Heart right ventricle (tissue), 16 donors: Measurements from ENCODE around the gene KRTAP10-2. TPM values are rescaled to one million over a fixed set of nuclear protein-coding genes. Genes with fewer than 3 reads are reported as not detected.
A peak's percentile ranks its signal among the peaks of the same experiment; 100 is the strongest.
"Not testable (repeated sequence)": the region's sequence is repeated elsewhere in the genome, so short reads cannot be mapped to it uniquely, and the experiment has no call there.

Experiments used
- ATAC-seq, 8 donors: fragments of 200-7000 bp; cut with Tn5 transposase; one replicate each; pipeline ENCODE4 v1.9.1; 2020; ENCODE audit warnings: mild to moderate bottlenecking in 8 of 8, moderate library complexity in 8 of 8, moderate number of reproducible peaks in 1 of 8
- DNase-seq, 2 donors: peaks; one replicate each; pipeline ENCODE4 v3.0.0-alpha.2; 2020
- H3K27ac ChIP-seq, 10 donors: fragments of 200-600 bp; sonication (generic) in 2 of 10; one replicate each; pipeline versions ENCODE4 v1.5.0 to v1.8.0; 2020 to 2022; ENCODE audit warnings: mild to moderate bottlenecking in 3 of 10
- H3K27me3 ChIP-seq, 7 donors: fragments of 200-600 bp; one replicate each; pipeline ENCODE4 v1.8.0; 2021 to 2022; ENCODE audit warnings: mild to moderate bottlenecking in 2 of 7
- H3K36me3 ChIP-seq, 9 donors: fragments of 200-600 bp; sonication (generic) in 1 of 9; one replicate each; pipeline versions ENCODE4 v1.5.0 to v1.8.0; 2020 to 2022; ENCODE audit warnings: mild to moderate bottlenecking in 2 of 9
- H3K4me1 ChIP-seq, 9 donors: fragments of 200-600 bp; sonication (generic) in 1 of 9; one replicate each; pipeline versions ENCODE4 v1.5.0 to v1.8.0; 2020 to 2022; ENCODE audit warnings: mild to moderate bottlenecking in 4 of 9
- H3K4me3 ChIP-seq, 10 donors: fragments of 200-600 bp; sonication (generic) in 2 of 10; one replicate each; pipeline versions ENCODE4 v1.5.0 to v1.8.0; 2020 to 2022; ENCODE audit warnings: mild to moderate bottlenecking in 7 of 10, moderate library complexity in 2 of 10
- H3K9me3 ChIP-seq, 11 donors: fragments of 200-600 bp in 10 of 11; sonication (generic) in 2 of 11; one replicate each; pipeline versions ENCODE4 v1.5.0 to v1.8.0; 2013 to 2022; ENCODE audit warnings: mild to moderate bottlenecking in 2 of 11, control low read depth in 1 of 11, moderate library complexity in 1 of 11
- CTCF ChIP-seq, 9 donors: fragments of 200-600 bp; sonication (generic) in 2 of 9; IDR thresholded peaks; one replicate each; pipeline versions ENCODE4 v1.5.0 to v1.8.0; 2021 to 2022; ENCODE audit warnings: antibody characterized with exemption in 9 of 9, mild to moderate bottlenecking in 5 of 9, moderate library complexity in 1 of 9
- WGBS, 2 donors: extraction: QIAGEN DNeasy Blood & Tissue Kit; methylation state at CpG; one replicate each; pipeline ENCODE4 v1.1.7; 2013; ENCODE audit warnings: inconsistent platforms in 1 of 2; 5-methylcytosine and 5-hydroxymethylcytosine counted together
- intact Hi-C, 10 donors: fragments of 100-400 bp; cut with DNase I; formaldehyde crosslinking; loops; one replicate each; pipeline versions ENCODE4 v1.11.1 to v1.14.2; 2022
- polyA plus RNA-seq, 2 donors: library from polyadenylated mRNA; stranded (reverse); fragments of 200-250 nt; gene quantifications; one replicate each; pipeline ENCODE4 v1.2.3, GENCODE V29; 2013
- total RNA-seq, 10 donors: library from RNA; stranded (reverse); fragmentation: NEBNext Ultra II Directional in 3 of 10; extraction: Animal tissue kit (Norgen Biotek cat#: 25700) in 3 of 10; gene quantifications; one replicate each; pipeline versions ENCODE4 v1.2.1 to v1.2.4, GENCODE V29; 2021 to 2023
- donor health status: Arrhythmogenic right ventricular cardiomyopathy.
- donor health status: ischemic (EF 13 %, LVEDD 7.1; RV severe dilation, severe dysfunction).
- donor health status: healthy with polysubstance abuse.
- donor health status: DM: no; HTN: yes; CAD: no.
- donor health status: DM: no; HTN: no; CAD: no.
- donor health status: ischemic (EF 25% LVEDD 6.9; RV normal size, moderate dysfunction).
- donor health status: ischemic (EF 25% LVEDD 5.7; RV mildly dilated, moderate dysfunction).
- donor health status: healthy.
- donor health status: DM: yes; HTN: yes; CAD: no.
- donor health status: Ischemic cardiomyopathy.
- donor health status: ischemic (EF 35%, LVEDD 5.7; RV mildly dilated, moderate dysfunction).
- donor health status: nonischemic (EF 11% LVEDD 7.7; RV severe dilation, severe dysfunction).
- donor health status: DM: yes; HTN: yes; CAD: no.
- donor health status: PGD.
- donor health status: ischemic (EF 29% LVEDD 5.4; RV normal size, mild dysfunction).
- donor health status: nonischemic (EF 23%, LVEDD 6.1; RV moderate dilation, normal function).

KRTAP10-2 gene
- total and polyA plus RNA-seq, 12 donors = not detected

- no peak for TF ChIP-seq CTCF (IDR thresholded peaks at IDR 0.05)
- 85 to 86% methylated on average over 20 of the region's 20 CpGs for WGBS, 2 donors
Measured at GRCh38 chr21:44575307-44576024, 24.2 kb upstream of the KRTAP10-2 start.

GRCh38 chr21:44574457-44575306, 23.4 kb upstream of the KRTAP10-2 start:
- WGBS, 2 donors = 41% methylated on average over 21 of the region's 21 CpGs

More at GRCh38 chr21:44575307-44576024, 24.2 kb upstream of the KRTAP10-2 start:
- Histone ChIP-seq H3K4me3 (no peak overlapping the region), H3K27me3 (peaks cover 0 to 33% (median 0%) of the 10 kb centered on the region in 7 donors), H3K9me3 (peaks cover 0 to 34% (median 14%) of the 10 kb centered on the region in 11 donors), H3K27ac (no peak overlapping the region), H3K4me1 (no peaks in the 10 kb centered on the region), H3K36me3 (no peaks in the 10 kb centered on the region)
- ATAC-seq (no peak), DNase-seq (no peak)
- intact Hi-C loops = no loop called here

DNA sequence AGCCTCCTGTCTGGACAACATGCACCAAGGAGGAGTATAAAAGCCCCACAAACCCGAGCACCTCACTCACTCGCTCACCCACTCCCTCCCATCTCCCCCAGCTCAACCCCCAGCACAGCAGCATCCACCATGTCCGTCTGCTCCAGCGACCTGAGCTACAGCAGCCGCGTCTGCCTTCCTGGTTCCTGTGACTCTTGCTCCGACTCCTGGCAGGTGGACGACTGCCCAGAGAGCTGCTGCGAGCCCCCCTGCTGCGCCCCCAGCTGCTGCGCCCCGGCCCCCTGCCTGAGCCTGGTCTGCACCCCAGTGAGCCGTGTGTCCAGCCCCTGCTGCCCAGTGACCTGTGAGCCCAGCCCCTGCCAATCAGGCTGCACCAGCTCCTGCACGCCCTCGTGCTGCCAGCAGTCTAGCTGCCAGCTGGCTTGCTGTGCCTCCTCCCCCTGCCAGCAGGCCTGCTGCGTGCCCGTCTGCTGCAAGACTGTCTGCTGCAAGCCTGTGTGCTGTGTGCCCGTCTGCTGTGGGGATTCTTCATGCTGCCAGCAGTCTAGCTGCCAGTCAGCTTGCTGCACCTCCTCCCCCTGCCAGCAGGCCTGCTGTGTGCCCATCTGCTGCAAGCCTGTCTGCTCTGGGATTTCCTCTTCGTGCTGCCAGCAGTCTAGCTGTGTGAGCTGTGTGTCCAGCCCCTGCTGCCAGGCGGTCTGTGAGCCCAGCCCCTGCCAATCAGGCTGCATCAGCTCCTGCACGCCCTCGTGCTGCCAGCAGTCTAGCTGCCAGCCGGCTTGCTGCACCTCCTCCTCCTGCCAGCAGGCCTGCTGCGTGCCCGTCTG, 22.5 kb upstream of the KRTAP10-2 start, which contains the start of gene KRTAP10-4:
TSS of gene KRTAP10-4 (plus strand) at position 100 of the 827 bp plus-strand sequence. CDS start at position 130, 30 bp downstream.
- not testable (repeated sequence) for DNase-seq

More at GRCh38 chr21:44574457-44575306, 23.4 kb upstream of the KRTAP10-2 start:
- peaks cover 0 to 27% (median 0%) of the 10 kb centered on the region in 7 donors for H3K27me3 ChIP-seq
- peaks cover 0 to 38% (median 14%) of the 10 kb centered on the region in 11 donors for H3K9me3 ChIP-seq
- no peak for DNase-seq
- no peak overlapping the region for H3K4me3 ChIP-seq
- H3K36me3 ChIP-seq = no peaks in the 10 kb centered on the region
- no peaks in the 10 kb centered on the region for H3K4me1 ChIP-seq
- intact Hi-C loops = no loop called here
- TF ChIP-seq CTCF (IDR thresholded peaks at IDR 0.05) = no peak
- no peak for ATAC-seq
- H3K27ac ChIP-seq = no peak overlapping the region

GRCh38 chr21:44572959-44573583, 21.8 kb upstream of the KRTAP10-2 start:
- TF ChIP-seq CTCF (IDR thresholded peaks at IDR 0.05) = no peak
- intact Hi-C loops = no loop called here
- WGBS, 2 donors = 81 to 83% methylated on average over 15 of the region's 15 CpGs
- DNase-seq (no peak), ATAC-seq (no peak)
- H3K9me3 ChIP-seq = peaks cover 0 to 37% (median 14%) of the 10 kb centered on the region in 11 donors
- H3K27ac ChIP-seq = no peak overlapping the region
- H3K36me3 ChIP-seq = no peaks in the 10 kb centered on the region
- no peak overlapping the region for H3K4me3 ChIP-seq
- H3K4me1 ChIP-seq = no peaks in the 10 kb centered on the region
- peaks cover 0 to 29% (median 0%) of the 10 kb centered on the region in 7 donors for H3K27me3 ChIP-seq

More for the DNA sequence above, 22.5 kb upstream of the KRTAP10-2 start, which contains the start of gene KRTAP10-4:
- peak in 1 of 8 donors; percentile 61 for ATAC-seq
- H3K4me1 ChIP-seq, intact Hi-C loops, H3K27ac ChIP-seq, H3K36me3 ChIP-seq, H3K4me3 ChIP-seq: not testable (repeated sequence)
- 60 to 68% methylated on average over 19 to 22 of the region's 25 CpGs for WGBS, 2 donors
- Histone ChIP-seq H3K9me3 (peaks cover 0 to 38% (median 14%) of the 10 kb centered on the region in 11 donors), H3K27me3 (peaks cover 0 to 22% (median 0%) of the 10 kb centered on the region in 7 donors)
